Right kidney (tissue), 1 donor: ENCODE data around the gene FOXN1.

Source experiments
- DNase-seq: peaks from one replicate; pipeline ENCODE4 v3.0.0-alpha.2; 2016

The FOXN1 gene

GRCh38 chr17:28526381-28526780 lies 20.2 kb downstream of the FOXN1 start:
- DNase-seq: no peak

- DNase-seq: no peak
Measured at GRCh38 chr17:28527181-28527681, 21.1 kb downstream of the FOXN1 start.

- no peak for DNase-seq
Measured at GRCh38 chr17:28527859-28528258, 21.7 kb downstream of the FOXN1 start.

GRCh38 chr17:28528327-28529012 lies 22.3 kb downstream of the FOXN1 start:
- DNase-seq: no peak

- DNase-seq: no peak
Measured at GRCh38 chr17:28529013-28529400, 22.9 kb downstream of the FOXN1 start.

- DNase-seq: no peak
Measured at GRCh38 chr17:28530250-28530649, 24.1 kb downstream of the FOXN1 start.

GRCh38 chr17:28530926-28531325 lies 24.8 kb downstream of the FOXN1 start:
- DNase-seq: no peak

GRCh38 chr17:28532050-28532960 lies 26.2 kb downstream of the FOXN1 start:
- no peak for DNase-seq

- no peak for DNase-seq
Measured at GRCh38 chr17:28533091-28533807, 27.1 kb downstream of the FOXN1 start.

GRCh38 chr17:28534740-28535375 lies 28.7 kb downstream of the FOXN1 start:
- DNase-seq: no peak

GRCh38 chr17:28536532-28537218 lies 30.5 kb downstream of the FOXN1 start:
- DNase-seq: no peak

- no peak for DNase-seq
Measured at GRCh38 chr17:28537219-28537610, 31.1 kb downstream of the FOXN1 start.

- no peak for DNase-seq
Measured at GRCh38 chr17:28538296-28538895, 32.2 kb downstream of the FOXN1 start.

- no peak for DNase-seq
Measured at GRCh38 chr17:28540231-28540630, 34.1 kb downstream of the FOXN1 start.

GRCh38 chr17:28541439-28541838 lies 35.3 kb downstream of the FOXN1 start:
- no peak for DNase-seq

GRCh38 chr17:28544402-28545140 lies 38.4 kb downstream of the FOXN1 start:
- no peak for DNase-seq

GRCh38 chr17:28545141-28545503 lies 39.0 kb downstream of the FOXN1 start:
- no peak for DNase-seq

GRCh38 chr17:28545787-28546415 lies 39.8 kb downstream of the FOXN1 start:
- DNase-seq: no peak

GRCh38 chr17:28547096-28547622 lies 41.0 kb downstream of the FOXN1 start:
- DNase-seq: no peak
